CD4-positive, alpha-beta T cell treated with Interleukin-15 for 4 hours (primary cell): Measurements from ENCODE around the gene TIMD4.
"Not testable (repeated sequence)": the region's sequence is repeated elsewhere in the genome, so short reads cannot be mapped to it uniquely, and the experiment has no call there.

Experiments
- DNase-seq: peaks from one replicate; pipeline ENCODE4 v3.0.0-alpha.2; 2020; ENCODE audit warnings: low spot score

Gene TIMD4

DNA sequence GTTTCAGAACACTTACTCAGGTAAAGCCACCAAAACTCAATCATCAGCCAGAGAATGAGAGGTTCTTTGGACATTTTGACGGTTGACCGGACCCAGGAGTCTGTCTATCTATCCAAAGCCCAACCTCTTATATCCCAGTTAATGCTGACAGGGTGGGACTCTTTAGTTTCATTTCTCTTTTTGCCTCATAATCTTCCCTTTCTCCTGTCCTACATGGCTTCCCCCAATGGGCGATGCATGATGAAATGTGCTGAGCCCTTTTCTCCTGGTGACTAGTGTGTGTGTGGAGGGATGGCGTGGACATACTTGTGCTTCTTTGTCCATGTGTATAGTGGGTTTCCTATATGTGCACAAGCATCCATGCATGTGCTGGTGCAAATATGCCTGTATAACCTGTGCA is at the start of gene TIMD4:
Gene TIMD4, minus strand, starts transcription at position 102 of the 400 bp plus-strand sequence. Its CDS starts 28 bp downstream, at position 74.
- DNase-seq = no peak

DNA sequence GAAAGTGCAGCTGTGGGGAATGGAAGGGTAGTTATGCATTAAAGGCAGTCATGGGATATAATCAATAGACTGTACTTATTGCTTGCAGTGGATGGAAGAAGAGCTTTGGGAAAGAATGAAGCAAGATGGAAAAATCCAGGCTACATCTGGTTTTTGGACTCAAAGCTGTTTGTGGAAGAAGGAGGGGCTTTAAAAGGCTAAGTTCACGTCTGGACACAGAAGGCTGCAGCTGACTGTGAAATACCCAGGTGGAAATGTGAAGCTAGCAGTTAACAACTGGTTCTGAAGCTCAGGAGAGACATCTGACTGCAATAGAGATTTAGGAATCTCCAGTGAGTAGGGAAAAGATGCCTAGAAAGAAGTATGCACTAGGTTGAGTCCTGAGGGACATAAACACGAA is 43.2 kb upstream of the TIMD4 start:
- DNase-seq = no peak

DNA sequence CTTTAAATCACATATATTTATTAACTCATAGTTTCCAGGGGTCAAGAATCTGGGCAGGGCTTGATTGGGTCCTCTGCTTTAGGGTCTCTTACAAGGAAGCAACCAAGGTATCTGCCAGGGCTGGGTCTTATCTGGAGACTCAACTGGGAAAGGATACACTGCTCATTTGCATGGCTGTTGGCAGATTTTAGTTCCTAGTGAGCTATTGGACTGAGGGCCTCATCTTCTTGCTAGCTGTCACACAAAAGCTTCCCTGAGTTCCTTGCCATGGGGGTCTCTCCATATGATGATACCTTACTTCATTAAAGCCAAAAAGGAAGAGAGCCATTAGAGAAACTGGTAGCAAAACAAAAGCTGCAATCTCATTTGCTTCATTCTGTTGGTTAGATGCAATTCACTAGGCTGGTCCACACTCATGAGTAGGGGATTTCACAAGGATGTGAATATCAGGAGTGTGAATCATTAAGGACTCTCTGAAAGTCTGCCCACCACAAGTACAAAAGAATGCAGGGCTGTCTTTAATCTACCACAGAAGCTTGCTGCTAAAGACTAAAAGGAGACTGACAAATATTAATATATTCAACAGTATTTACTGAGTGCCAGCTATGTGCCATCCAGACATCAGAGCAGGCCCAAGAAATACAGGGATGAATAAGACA is 42.0 kb upstream of the TIMD4 start:
- DNase-seq = no peak

DNA sequence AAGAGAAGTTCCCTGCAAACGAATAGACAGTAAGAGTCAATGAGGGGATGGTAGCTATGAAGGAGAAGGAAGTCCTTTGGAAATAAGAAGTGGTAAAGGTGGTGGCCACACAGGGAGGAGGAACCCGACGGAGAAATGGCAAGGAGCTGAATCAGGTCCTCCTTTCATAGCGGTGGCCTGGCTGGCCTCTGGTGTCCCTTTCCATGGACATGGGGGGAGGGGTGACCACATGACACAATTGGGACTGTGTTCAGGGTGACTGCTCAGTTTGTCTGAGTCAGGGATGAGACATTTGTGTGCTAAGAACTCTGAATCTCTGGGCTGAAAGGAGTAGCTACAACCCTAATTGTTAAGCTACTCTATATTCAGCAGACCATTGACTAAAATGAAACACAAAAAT is 28.7 kb upstream of the TIMD4 start:
- DNase-seq = no peak

DNA sequence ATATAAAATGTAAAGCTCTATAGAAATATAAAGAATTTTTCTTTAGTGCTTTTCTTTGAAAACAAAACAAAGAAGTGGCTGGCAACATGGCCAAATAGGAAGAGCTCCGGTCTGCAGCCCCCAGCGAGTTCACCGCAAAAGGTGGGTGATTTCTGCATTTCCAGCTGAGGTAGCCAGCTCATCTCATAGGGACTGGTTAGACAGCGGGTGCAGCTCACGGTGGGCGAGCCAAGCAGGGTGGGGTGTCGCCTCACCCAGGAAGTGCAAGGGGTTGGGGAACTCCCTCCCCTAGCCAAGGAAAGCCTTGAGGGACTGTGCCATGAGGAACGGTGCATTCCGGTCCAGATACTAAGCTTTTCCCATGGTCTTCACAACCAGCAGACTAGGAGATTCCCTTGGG is 21.0 kb upstream of the TIMD4 start:
- DNase-seq = no peak

DNA sequence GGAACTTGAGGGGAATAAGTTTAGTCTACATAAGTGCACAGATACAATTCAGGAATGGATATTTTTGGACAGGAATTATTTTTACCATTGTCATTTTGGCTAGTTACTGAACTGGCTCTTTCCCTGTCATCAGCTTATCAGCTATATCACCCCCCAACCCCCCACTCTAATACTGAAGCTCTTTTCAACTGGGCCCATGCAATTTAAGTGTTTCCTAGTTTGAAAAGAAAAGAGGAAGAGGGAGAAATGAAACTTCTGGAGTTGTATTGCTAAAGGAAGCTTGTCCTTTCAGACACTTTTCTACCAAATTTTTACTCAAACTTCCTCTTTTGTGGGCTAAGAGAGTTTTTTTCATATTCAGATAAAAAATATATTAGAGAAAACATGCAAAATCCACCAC is 18.5 kb upstream of the TIMD4 start:
- DNase-seq = no peak

DNA sequence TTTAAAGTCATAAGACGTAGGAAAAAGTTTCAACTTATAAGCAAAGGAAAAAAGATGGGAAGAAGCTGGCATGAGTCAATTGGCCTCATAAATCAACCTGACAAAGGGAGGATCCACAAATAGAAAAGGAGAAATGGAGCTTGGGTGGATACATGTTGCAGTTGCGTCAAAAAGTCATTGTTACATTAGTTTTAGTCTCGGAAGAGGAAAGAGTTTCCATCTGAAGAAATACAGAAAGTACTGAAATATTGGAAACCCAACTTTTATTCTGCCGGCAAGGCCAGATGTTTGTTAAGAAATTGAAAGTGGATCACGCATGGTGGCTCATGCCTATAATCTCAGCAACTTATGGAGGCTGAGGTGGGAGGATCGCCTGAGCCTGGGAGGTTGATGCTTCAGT is 11.3 kb upstream of the TIMD4 start:
- DNase-seq = no peak

DNA sequence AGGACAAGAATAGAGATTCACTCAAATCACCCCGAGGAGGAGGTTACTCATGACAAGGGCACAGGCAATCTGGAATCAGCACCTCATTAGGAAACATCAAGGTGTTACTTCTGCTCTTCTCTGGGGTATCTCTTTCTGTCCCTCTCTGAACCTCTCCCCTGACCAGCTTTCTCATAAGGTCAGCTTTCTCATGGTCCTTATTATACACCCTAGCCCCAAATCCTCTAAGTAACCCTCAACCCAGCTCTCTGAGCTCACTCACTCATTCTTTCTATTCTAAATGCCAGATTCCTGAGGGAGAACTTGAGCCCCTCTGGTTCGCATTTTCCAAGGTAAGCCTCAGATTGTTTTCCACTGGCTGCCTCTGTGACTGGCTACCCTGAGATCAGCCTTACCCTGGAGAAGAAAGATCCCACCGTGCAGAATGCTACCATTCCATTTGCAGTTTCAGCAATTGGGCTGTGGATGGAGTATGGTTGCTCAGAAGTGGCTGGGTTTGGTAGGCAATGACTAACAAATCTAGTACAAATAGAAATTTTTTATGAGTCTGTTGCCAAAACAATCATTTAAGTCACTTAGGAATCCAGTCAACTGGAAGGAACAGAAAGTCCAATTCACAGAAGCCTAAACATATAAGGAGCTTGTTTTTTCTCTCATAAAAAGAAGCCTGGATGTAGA is 9.0 kb upstream of the TIMD4 start:
- DNase-seq = no peak

DNA sequence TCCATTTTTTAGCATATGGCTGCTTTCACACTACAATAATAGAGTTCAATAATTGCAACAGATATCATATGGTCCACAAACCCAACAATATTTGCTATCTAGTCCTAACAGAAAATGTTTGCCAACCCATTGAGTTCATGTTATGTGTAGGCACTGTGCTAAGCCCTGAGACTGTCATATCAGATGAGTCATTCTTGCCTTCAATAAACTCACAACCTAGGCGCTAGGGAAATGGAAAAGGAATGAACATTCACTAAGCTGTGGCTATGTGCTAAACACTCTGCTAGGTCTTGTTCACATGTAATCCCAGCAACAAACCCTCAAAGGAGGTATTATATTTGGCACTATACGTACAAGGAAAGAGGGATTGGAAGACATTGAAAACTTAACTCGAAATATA is 8.4 kb upstream of the TIMD4 start:
- DNase-seq = no peak

DNA sequence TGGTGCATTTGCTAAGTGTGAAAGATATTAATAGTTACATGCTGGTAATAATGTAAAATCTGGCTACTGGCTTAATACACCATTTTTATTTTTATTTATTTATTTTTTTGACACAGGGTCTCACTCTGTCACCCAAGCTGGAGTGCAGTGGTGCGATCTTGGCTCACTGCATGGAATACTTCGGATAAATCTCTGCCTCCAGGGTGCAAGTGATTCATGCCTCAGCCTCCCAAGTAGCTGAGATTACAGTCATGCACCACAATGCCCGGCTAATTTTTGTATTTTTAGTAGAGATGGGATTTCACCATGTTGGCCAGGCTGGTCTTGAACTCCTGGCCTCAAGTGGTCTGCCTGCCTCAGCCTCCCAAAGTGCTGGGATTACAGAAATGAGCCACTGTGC is 4.4 kb upstream of the TIMD4 start:
- not testable (repeated sequence) for DNase-seq

DNA sequence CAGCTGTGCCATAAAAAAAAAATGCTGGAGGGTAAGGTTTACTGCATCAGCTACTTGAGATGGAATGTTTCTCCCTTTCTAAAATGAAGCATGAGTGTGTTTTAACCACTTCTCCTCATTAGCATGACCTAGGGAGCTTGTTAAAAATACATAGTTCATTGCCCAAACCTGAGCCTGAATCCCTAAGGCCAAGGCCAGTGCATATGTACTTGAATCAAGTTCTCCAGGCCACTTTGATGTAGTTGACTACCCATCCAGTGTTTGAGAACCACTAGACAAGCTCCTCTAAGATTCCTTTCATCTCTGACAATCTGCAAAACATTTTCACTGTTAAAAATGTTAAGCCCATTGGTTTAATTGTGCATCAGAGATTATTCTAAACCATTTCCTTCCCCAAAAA is 6.7 kb downstream of the TIMD4 start:
- DNase-seq = no peak

DNA sequence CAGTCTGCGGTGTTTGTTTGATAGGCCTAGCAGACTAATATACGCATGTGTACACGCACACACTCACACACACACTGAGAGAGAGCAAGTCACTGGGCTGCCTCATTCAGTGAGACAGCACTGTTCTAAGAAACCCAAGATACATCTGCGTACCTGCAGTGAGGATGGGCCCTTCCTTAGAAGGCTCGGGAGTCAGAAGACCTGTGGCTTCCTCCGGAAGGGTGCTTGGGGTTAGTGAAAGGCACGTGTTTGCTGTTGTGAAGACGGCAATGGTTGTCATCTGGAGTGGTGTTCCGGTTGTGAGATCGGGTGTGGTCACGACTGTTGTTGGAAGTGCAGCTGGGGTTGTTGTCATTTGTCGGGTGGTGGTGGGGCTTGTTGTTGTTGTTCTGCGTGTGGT is 11.7 kb downstream of the TIMD4 start:
- DNase-seq = peak; percentile 14

DNA sequence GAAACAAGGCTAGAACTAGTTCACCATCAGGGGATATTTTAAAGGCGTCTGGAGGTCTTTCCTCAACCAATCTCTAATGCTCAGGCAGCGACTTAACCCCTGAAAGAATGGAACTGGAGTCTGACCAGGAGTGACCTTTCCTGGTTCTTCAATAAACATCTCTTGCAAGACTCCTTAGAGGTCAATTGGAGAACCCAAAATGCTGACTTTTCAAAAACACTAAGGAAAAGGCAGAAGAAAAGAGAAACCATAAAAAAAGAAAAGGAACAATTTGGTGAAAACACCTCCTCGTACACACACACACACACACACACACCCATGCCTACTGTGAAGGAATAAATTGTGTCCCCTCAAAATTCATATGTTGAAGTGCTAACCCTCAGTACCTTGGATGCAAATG is 12.3 kb downstream of the TIMD4 start:
- DNase-seq = no peak

DNA sequence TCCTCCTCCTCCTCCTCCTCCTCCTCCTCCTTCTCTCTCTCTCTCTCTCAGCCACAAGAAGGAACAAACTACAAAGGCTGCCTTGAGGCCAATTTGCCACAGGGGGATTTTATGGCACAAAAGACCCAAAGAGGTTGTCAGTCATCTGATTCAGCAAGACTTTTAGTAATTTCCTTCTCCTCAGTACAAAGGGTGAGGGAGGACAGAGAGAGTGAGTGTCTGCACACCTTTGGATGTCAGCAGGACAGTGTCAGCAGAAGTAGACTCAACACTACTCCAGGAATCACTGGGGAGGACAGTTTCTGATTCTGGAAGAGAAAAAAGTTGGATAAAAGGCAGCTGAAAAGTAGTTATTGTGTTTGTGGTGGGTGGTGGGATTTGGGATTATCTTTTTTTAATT is 13.6 kb downstream of the TIMD4 start:
- DNase-seq = no peak

DNA sequence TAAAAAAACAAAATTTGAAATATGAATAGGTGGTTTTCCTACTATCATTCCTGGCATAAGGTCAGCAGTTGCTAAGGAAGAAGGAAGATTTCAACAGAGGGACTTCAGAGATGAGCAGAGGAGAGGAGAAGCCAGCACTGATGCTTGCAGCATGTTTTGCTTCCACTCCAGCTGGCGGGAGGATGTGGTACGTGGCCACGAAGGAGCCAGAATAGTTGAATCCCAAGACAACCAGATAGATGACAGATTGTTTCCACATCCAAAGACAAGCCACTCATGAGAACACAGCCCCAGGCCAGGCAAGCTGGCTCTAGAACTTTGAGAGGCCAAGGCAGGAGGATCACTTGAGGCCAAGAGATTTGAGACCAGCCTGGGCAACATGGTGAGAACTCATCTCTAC is 15.1 kb downstream of the TIMD4 start:
- no peak for DNase-seq

DNA sequence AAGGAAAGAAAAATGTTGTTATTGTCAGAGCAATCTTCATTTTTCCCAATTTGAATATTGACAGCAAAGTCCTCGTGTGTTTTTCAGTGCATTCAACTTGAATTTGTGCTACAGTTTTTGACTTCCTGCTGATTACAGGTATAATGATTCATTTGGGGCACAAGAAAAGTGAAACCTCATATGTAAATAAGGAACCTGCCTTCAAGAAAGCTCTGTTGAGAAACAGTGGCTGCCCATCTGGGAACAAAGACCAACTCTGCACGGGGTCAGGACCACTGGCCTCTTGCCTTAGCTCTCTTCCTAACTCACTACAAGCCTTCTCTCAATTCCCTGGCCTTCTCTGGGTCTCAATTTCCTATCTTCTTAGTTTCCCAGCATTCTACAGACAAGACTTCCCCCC is 21.0 kb downstream of the TIMD4 start:
- no peak for DNase-seq

DNA sequence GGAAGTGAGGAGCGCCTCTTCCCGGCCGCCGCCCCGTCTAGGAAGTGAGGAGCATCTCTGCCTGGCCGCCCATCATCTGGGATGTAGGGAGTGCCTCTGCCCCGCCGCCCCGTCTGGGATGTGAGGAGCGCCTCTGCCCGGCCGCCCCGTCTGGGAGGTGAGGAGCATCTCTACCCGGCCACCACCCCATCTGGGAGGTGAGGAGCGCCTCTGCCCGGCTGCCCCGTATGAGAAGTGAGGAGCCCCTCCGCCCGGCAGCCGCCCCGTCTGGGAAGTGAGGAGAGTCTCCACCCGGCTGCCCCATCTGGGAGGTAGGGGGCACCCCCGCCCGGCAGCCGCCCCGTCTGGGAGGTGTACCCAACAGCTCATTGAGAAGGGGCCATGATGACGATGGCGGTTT is 22.6 kb downstream of the TIMD4 start:
- not testable (repeated sequence) for DNase-seq

DNA sequence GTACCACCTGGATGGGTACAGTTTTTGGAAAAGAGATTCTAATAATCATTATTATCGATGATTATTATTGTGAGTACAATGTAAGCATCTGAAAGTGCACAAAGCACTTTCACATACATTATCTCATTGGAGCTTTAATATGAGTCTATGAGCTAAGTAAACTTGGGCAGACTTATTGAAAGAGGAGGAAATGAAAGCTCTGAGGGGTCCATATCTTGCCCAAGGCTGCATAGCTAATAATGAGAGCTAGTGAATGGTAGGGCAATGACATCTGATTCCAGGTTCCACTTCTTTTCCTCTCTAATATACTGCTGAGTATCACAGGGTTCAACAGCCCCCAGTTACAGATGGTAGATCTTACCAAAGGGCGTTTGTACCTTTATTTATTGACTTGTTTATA is 26.1 kb downstream of the TIMD4 start:
- DNase-seq = no peak

DNA sequence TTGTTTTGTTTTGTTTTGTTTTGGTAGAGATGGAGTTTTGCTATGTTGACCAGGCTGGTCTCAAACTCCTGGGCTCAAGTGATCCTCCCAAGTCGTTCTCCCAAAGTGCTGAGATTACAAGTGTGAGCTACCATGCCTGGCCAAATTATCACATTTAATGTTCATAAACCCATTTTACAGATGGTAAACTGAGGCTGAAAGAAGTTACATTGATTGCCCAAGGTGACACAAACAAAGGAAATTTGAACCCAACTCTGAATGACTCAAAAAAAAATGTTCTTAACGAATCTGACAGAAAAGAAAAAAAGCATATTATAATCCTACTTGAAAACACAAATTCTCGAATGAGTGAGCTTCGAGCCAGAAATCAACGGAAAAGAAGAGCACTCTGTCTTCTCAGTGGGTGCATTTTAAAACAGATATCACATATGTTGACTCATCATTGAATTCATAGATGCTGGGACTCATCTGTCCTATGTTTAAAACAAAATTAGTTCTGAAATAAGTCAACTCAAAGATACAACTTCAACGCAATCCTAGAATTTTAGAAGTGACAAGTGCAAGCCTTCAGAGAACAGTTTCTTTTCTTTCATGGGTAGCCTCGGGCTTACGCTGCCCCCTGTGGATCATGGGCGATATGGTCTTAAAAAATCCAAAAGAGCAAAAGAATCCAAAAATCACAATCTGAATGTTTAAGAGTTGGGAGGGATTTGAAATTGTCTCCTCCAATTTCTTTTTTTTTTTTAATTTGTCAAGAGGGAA is 28.4 kb downstream of the TIMD4 start:
- peak; percentile 60 for DNase-seq

DNA sequence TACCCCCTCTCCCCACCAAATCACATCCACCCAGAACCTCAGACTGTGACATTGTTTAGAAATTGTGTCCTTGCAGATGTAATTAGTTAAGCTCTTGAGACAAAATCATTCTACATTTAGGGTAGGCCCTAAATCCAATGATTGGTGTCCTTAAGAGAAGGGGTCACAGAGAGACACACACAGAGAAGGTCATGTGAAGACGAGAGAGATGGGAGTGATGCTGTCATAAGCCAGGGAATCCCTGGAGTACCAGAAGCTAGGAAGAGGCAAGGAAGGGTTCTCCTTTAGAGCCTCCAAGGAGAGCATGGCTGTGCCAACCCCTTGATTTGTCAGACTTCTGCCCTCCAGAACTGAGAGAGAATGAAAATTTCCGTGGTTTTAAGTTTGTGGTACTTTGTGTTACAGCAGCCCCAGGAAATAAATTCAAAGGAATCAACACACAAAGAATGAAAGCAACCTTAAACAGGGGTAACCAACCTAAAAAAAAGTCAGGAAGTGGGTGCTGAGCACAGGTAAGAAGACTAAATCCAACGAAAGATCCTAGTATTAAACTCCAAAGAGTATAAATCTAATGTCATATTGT is 33.6 kb downstream of the TIMD4 start:
- DNase-seq = no peak

DNA sequence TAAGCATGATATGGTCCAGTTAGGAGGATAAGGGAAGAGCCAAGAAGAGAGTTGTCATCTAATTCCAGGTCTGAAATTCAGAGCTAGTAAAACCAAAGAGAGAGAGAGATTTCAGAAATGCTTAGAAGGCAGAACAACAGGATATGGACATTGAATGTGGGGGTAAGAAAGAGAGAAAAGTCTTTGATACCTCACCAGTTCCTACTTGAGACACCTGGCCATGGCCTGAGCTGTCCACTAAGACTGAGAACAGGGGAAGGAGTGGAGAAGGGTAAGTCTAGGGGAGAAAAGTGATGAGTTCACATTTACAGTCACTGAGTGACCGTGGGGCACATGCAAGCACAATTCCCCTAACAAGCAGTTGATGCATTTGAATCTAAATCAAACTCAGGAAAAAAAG is 35.5 kb downstream of the TIMD4 start:
- no peak for DNase-seq

DNA sequence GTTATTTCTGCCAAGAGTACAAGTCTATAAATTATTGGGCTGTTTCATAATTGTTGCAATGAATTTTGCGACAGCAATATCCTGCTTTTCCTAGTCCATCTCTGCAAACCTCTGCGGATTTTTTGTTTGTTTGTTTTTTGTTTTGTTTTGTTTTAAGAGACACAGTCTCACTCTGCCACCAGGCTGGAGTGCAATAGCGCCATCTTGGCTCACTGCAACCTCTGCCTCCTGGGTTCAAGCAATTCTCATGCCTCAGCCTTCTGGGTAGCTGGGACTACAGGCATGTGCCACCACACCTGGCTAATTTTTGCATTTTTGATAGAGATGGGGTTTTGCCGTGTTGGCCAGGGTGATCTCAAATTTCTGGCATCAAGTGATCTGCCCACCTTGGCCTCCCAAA is 37.3 kb downstream of the TIMD4 start:
- DNase-seq = not testable (repeated sequence)

DNA sequence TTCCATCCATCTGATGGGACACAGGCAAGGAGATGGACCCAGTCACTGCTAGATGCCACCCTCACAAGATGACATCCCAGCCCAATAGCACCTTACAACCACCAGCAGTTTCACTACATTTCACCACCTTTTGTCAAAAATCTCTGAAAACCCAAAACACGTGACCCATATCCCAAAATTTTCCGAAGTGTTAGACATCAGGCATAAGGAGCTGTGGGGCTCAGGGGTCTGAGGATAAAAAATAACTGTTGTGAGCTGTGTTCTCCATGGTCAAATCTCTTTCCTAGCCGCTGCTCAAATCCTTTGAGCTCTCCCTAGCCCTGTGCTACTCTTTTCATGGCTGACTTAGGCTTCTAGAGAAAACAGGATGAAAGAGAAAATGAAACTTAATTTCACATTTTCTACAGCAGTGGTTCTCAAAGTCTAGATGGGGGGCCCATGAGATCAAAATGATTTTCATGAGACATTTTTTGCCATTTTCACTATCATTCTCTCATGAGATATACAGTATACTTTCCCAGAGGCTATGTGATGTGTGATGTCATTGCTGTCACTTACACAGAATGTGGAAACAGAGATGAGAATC is 40.7 kb downstream of the TIMD4 start:
- no peak for DNase-seq
